ENCODE data around the gene NRBP1. TPM values are rescaled to one million over a fixed set of nuclear protein-coding genes. Genes with fewer than 3 reads are reported as not detected.

NRBP1 gene
- total RNA-seq, 1 experiment from 2014 or later = 140 TPM

- Histone ChIP-seq H3K4ac (ENCODE audit: low read depth, low read length) (no peak overlapping the region), H3K27ac (ENCODE audit: insufficient read length, low read depth, low read length) (no peak overlapping the region), H2BK5ac (ENCODE audit: insufficient read length, low read length) (no peak overlapping the region), H3K23me2 (ENCODE audit: insufficient read length, low read depth, low read length, poor library complexity, severe bottlenecking) (no peaks in the 10 kb centered on the region), H4K91ac (ENCODE audit: insufficient read length, low read depth, low read length) (no peak overlapping the region), H3T11ph (ENCODE audit: low read length) (no peak overlapping the region), H3K23ac (ENCODE audit: insufficient read length, low read depth, low read length) (no peak overlapping the region), H3K4me2 (ENCODE audit: insufficient read depth, insufficient read length, low read length) (no peak overlapping the region), H2BK120ac (ENCODE audit: low read depth, low read length, poor library complexity, severe bottlenecking) (no peak overlapping the region), H2AFZ (ENCODE audit: low read length) (no peak overlapping the region), H4K5ac (ENCODE audit: insufficient read length, low read depth, low read length) (no peak overlapping the region), H4K8ac (replicated peaks; ENCODE audit: insufficient read length, low read depth, low read length) (no peak overlapping the region), H3K27me3 (ENCODE audit: insufficient read depth, low read length) (no peaks in the 10 kb centered on the region), H3K14ac (ENCODE audit: insufficient read depth, low read length) (no peak overlapping the region), H2BK12ac (ENCODE audit: insufficient read length, low read depth, low read length) (no peak overlapping the region), H3K9me3 (ENCODE audit: control insufficient read depth, low read depth, low read length) (no peaks in the 10 kb centered on the region), H3K79me1 (ENCODE audit: insufficient read depth, low read depth, low read length, poor library complexity, severe bottlenecking) (no peaks in the 10 kb centered on the region), H4K20me1 (ENCODE audit: control insufficient read depth, insufficient read depth, insufficient read length) (no peaks in the 10 kb centered on the region), H2AK5ac (ENCODE audit: insufficient read length, low read length) (no peak overlapping the region), H3K4me1 (ENCODE audit: insufficient read depth, low read length) (no peaks in the 10 kb centered on the region), H3K56ac (ENCODE audit: insufficient read length, low read depth, low read length) (no peak overlapping the region), H2BK20ac (ENCODE audit: low read depth, low read length, poor library complexity, severe bottlenecking) (no peak overlapping the region), H3K9ac (ENCODE audit: extremely low read depth, insufficient read length, low read length) (no peak overlapping the region), H2BK15ac (ENCODE audit: low read depth, low read length) (no peak overlapping the region), H3K79me2 (ENCODE audit: insufficient read depth, low read length) (no peaks in the 10 kb centered on the region), H3K18ac (ENCODE audit: insufficient read length, low read depth, low read length) (no peak overlapping the region)
- DNase-seq = no peak
- no peak for TF ChIP-seq CTCF (conservative IDR thresholded peaks at IDR 0.05)
- Mint-ChIP-seq H3K9me3 (no peaks in the 10 kb centered on the region), H3K27me3 (ENCODE audit: low read depth) (no peaks in the 10 kb centered on the region), H3K4me3 (no peak overlapping the region), H3K4me1 (no peaks in the 10 kb centered on the region), H3K36me3 (ENCODE audit: insufficient read depth in 1 of 3, low read depth in 3 of 3) (no peaks in the 10 kb centered on the region), H3K27ac (no peak overlapping the region)
Observed at GRCh38 chr2:27420996-27421395, 7.4 kb upstream of the NRBP1 start.

Data from H9 (cell line).